SJCRH30 (cell line): Measurements from ENCODE around the gene LRRC8E. TPM values are rescaled to one million over a fixed set of nuclear protein-coding genes. Genes with fewer than 3 reads are reported as not detected.
A peak's percentile ranks its signal among the peaks of the same experiment; 100 is the strongest.
"Not testable (repeated sequence)": the region's sequence is repeated elsewhere in the genome, so short reads cannot be mapped to it uniquely, and the experiment has no call there.

Experiments used
- DNase-seq, 2 experiments: peaks; one replicate each; pipeline ENCODE4 v3.0.0-alpha.2; 2015 to 2020
- H3K27ac ChIP-seq: fragments of 250-450 bp; sonication (Bioruptor Pico); 2 replicates; pipeline ENCODE4 v1.5.1; 2020; ENCODE audit warnings: mild to moderate bottlenecking, moderate library complexity
- H3K27me3 ChIP-seq: fragments of 250-450 bp; sonication (Bioruptor Pico); 2 replicates; pipeline ENCODE4 v1.5.1; 2020; ENCODE audit warnings: mild to moderate bottlenecking, moderate library complexity
- H3K36me3 ChIP-seq: fragments of 250-450 bp; sonication (Bioruptor Pico); 2 replicates; pipeline ENCODE4 v1.5.1; 2020; ENCODE audit warnings: mild to moderate bottlenecking, moderate library complexity
- H3K4me1 ChIP-seq: fragments of 250-450 bp; sonication (Bioruptor Pico); 2 replicates; pipeline ENCODE4 v1.5.1; 2020; ENCODE audit warnings: mild to moderate bottlenecking, moderate library complexity
- H3K4me3 ChIP-seq: fragments of 250-450 bp; sonication (Bioruptor Pico); 2 replicates; pipeline ENCODE4 v1.5.1; 2020; ENCODE audit warnings: mild to moderate bottlenecking, moderate library complexity
- H3K9me3 ChIP-seq: fragments of 250-450 bp; sonication (Bioruptor Pico); replicated peaks from 2 replicates; pipeline ENCODE4 v1.5.1; 2020; ENCODE audit warnings: mild to moderate bottlenecking, moderate library complexity
- total RNA-seq: library from RNA; depleted of rRNA; stranded (reverse); fragments of >200 nt; shearing (Covaris generic); gene quantifications from 2 replicates; pipeline ENCODE4 v1.2.3, GENCODE V29; 2014

Gene LRRC8E
- total RNA-seq, 1 experiment from 2014 or later, result 0.04 TPM

GRCh38 chr19:7850000-7850813 is 38.1 kb upstream of the LRRC8E start:
- Histone ChIP-seq H3K27me3 (no peaks in the 10 kb centered on the region), H3K4me3 (no peak overlapping the region), H3K27ac (no peak overlapping the region), H3K36me3 (no peaks in the 10 kb centered on the region), H3K9me3 (no peaks in the 10 kb centered on the region), H3K4me1 (no peaks in the 10 kb centered on the region)
- peak in 1 of 2 experiments; percentile 26 for DNase-seq

GRCh38 chr19:7850945-7851622 is 37.2 kb upstream of the LRRC8E start:
- Histone ChIP-seq H3K27ac (no peak overlapping the region), H3K4me3 (no peak overlapping the region), H3K36me3 (no peaks in the 10 kb centered on the region), H3K27me3 (no peaks in the 10 kb centered on the region), H3K9me3 (no peaks in the 10 kb centered on the region), H3K4me1 (no peaks in the 10 kb centered on the region)
- no peak for DNase-seq

- Histone ChIP-seq H3K36me3 (no peaks in the 10 kb centered on the region), H3K4me3 (no peak overlapping the region), H3K9me3 (no peaks in the 10 kb centered on the region), H3K27ac (no peak overlapping the region), H3K27me3 (no peaks in the 10 kb centered on the region), H3K4me1 (no peaks in the 10 kb centered on the region)
- DNase-seq, result no peak
These were observed 36.4 kb upstream of the LRRC8E start for GRCh38 chr19:7851623-7852500.

- Histone ChIP-seq H3K4me3 (no peak overlapping the region), H3K27me3 (no peaks in the 10 kb centered on the region), H3K27ac (no peak overlapping the region), H3K36me3 (no peaks in the 10 kb centered on the region), H3K9me3 (no peaks in the 10 kb centered on the region), H3K4me1 (no peaks in the 10 kb centered on the region)
- peak; percentile 76 to 85 for DNase-seq
These were observed 35.2 kb upstream of the LRRC8E start for GRCh38 chr19:7852851-7853769.

GRCh38 chr19:7853770-7854128 is 34.6 kb upstream of the LRRC8E start:
- H3K27me3 ChIP-seq, result no peaks in the 10 kb centered on the region
- DNase-seq, result no peak
- H3K4me1 ChIP-seq, result no peaks in the 10 kb centered on the region
- no peaks in the 10 kb centered on the region for H3K9me3 ChIP-seq
- no peak overlapping the region for H3K27ac ChIP-seq
- H3K4me3 ChIP-seq, result no peak overlapping the region
- H3K36me3 ChIP-seq, result no peaks in the 10 kb centered on the region

- no peak overlapping the region for H3K27ac ChIP-seq
- H3K9me3 ChIP-seq, result no peaks in the 10 kb centered on the region
- no peaks in the 10 kb centered on the region for H3K36me3 ChIP-seq
- DNase-seq, result no peak
- H3K27me3 ChIP-seq, result no peaks in the 10 kb centered on the region
- H3K4me1 ChIP-seq, result no peaks in the 10 kb centered on the region
- no peak overlapping the region for H3K4me3 ChIP-seq
These were observed 32.7 kb upstream of the LRRC8E start for GRCh38 chr19:7855426-7856108.

GRCh38 chr19:7856109-7856591 is 32.2 kb upstream of the LRRC8E start:
- Histone ChIP-seq H3K9me3 (no peaks in the 10 kb centered on the region), H3K27me3 (no peaks in the 10 kb centered on the region), H3K4me3 (no peak overlapping the region), H3K4me1 (no peaks in the 10 kb centered on the region), H3K36me3 (no peaks in the 10 kb centered on the region), H3K27ac (no peak overlapping the region)
- DNase-seq, result no peak

GRCh38 chr19:7856679-7857663 is 31.3 kb upstream of the LRRC8E start:
- Histone ChIP-seq H3K36me3 (no peaks in the 10 kb centered on the region), H3K27me3 (no peaks in the 10 kb centered on the region), H3K27ac (no peak overlapping the region), H3K4me3 (no peak overlapping the region), H3K4me1 (no peaks in the 10 kb centered on the region), H3K9me3 (no peaks in the 10 kb centered on the region)
- no peak for DNase-seq

GRCh38 chr19:7857727-7858108 is 30.6 kb upstream of the LRRC8E start:
- Histone ChIP-seq H3K27ac (no peak overlapping the region), H3K4me3 (no peak overlapping the region), H3K4me1 (no peaks in the 10 kb centered on the region), H3K36me3 (no peaks in the 10 kb centered on the region), H3K27me3 (no peaks in the 10 kb centered on the region), H3K9me3 (no peaks in the 10 kb centered on the region)
- DNase-seq, result no peak

- no peaks in the 10 kb centered on the region for H3K9me3 ChIP-seq
- H3K27me3 ChIP-seq, result no peaks in the 10 kb centered on the region
- no peaks in the 10 kb centered on the region for H3K4me1 ChIP-seq
- DNase-seq, result no peak
- no peaks in the 10 kb centered on the region for H3K36me3 ChIP-seq
- H3K27ac ChIP-seq, result no peak overlapping the region
- H3K4me3 ChIP-seq, result no peak overlapping the region
These were observed 30.1 kb upstream of the LRRC8E start for GRCh38 chr19:7858109-7858770.

GRCh38 chr19:7859087-7859486 is 29.2 kb upstream of the LRRC8E start:
- H3K36me3 ChIP-seq, H3K4me3 ChIP-seq, H3K9me3 ChIP-seq, H3K27ac ChIP-seq, H3K27me3 ChIP-seq, H3K4me1 ChIP-seq, DNase-seq: not testable (repeated sequence)
